GM21717 (cell line): ENCODE results near the gene MADD.

Source experiments
- ATAC-seq: cut with Tn5 transposase; IDR thresholded peaks from one replicate; pipeline ENCODE4 v1.9.1; 2021; ENCODE audit warnings: mild to moderate bottlenecking, moderate library complexity; ENCODE audit not compliant: unreplicated experiment

MADD gene

DNA sequence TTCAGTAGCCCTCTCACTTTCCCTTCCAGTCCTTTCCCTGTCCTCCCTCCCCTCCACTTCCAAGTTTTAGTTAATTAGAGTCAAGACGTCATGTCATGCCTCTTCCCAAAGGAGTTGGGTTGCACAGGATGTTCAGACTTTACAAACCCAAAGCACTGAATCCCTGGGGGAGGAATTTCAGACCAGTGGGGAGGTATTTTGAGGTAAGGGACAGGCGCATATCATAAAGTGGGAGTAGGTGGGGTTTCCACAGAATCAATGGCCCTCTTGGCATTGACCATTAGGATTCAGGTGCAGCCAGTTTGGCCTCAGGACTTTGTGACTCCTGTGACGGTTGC, 20.6 kb upstream of the MADD start:
- no peak for ATAC-seq

GRCh38 chr11:47251751-47252150, 18.2 kb upstream of the MADD start:
- no peak for ATAC-seq

GRCh38 chr11:47253660-47254059, 16.3 kb upstream of the MADD start:
- no peak for ATAC-seq

DNA sequence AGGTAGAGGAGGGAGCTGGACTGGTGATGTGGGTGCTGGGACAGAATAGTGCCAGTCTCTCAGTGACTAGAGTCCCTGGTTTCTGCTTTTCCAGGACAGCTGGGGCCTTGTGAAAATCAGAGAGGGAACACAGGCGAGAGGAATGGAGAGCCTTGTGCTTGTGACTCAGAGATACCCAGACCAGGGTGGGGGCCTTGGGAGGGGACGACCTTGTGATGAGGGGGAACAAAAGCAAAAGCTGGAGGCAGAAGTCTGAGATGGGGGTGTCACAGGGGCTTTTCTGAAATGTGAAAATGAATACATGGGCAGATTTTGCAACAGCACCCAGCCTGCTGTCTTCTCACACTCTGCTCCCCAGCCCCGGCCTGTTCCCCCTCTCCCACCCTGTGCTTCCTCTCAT, 15.5 kb upstream of the MADD start:
- ATAC-seq = no peak

- ATAC-seq = no peak
These were observed 13.6 kb upstream of the MADD start for GRCh38 chr11:47256374-47256773.

- ATAC-seq = no peak
These were observed 12.8 kb upstream of the MADD start for GRCh38 chr11:47257177-47257516.

DNA sequence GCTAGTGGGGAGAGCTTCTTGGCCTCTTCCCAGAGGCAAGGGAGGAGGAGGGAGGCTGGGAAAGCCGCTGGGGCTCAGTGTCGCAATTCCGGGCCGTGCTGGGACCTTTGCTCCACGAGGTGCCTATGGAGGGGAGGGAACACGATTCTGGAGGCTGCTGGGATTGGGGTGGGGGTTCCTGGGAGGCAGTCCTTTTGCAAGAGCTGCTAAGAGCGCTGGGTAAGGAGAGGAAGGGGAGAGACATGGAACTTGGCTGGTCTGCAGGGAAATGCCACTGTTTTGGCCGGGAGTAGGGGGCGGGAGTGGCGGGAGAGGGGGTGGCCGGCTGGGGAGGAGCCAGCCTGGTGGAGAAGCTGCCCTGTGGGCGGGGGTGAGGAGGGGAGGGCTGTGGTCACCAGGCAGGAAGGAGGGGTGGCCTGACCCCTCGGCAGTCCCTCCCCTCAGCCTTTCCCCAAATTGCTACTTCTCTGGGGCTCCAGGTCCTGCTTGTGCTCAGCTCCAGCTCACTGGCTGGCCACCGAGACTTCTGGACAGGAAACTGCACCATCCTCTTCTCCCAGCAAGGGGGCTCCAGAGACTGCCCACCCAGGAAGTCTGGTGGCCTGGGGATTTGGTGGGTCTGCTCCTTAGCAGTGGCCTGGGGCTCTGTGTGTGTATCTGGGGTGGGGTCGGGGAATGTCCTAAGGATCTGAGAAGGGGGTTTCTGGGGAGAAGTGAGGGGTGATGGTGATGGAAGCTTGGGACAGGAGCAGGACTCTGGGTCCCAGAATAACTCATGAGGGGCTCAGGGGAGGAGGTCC, 12.2 kb upstream of the MADD start, which contains the start of gene NR1H3:
Gene NR1H3, plus strand, starts transcription at position 480 of the 800 bp plus-strand sequence. CDS start 1,221 bp downstream, outside the sequence.
- no peak for ATAC-seq

- ATAC-seq = no peak
These were observed 11.5 kb upstream of the MADD start for GRCh38 chr11:47258317-47258902.

DNA sequence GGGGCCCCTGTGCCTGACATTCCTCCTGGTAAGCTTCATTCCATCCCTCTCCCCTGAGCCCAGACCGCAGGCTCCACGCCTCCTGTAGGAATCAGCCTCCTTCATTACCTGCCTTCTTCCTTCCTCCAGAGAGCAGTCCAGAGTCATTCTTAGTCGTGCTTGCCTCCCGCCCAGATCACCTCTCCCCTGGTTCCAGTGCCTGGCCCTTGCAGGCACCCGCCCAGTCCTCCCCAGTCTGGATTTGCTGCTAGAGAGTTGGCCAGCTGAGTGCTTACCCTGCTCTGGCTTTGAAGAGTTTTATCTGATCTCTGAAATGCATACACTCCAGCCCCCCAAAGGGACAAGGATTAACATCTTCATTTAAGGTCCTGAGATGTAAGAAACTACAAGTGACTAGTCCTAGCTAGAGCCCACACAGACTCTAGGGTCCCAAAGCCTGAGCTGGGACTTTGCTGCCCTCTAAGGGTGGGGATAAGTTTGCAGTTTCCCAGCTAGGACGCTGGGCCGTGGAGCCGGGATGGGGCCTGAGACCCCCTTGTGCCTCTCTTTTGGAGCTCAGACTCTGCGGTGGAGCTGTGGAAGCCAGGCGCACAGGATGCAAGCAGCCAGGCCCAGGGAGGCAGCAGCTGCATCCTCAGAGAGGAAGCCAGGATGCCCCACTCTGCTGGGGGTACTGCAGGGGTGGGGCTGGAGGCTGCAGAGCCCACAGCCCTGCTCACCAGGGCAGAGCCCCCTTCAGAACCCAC, 10.5 kb upstream of the MADD start:
- ATAC-seq = no peak

DNA sequence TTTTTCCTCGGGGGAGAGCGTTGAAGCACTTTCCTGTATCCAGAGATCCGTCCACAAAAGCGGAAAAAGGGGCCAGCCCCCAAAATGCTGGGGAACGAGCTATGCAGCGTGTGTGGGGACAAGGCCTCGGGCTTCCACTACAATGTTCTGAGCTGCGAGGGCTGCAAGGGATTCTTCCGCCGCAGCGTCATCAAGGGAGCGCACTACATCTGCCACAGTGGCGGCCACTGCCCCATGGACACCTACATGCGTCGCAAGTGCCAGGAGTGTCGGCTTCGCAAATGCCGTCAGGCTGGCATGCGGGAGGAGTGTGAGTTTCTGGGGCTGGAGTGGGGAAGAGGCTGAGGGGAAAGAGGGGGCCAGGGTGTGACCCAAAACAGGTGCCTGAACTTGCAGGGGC, 9.6 kb upstream of the MADD start:
- no peak for ATAC-seq

DNA sequence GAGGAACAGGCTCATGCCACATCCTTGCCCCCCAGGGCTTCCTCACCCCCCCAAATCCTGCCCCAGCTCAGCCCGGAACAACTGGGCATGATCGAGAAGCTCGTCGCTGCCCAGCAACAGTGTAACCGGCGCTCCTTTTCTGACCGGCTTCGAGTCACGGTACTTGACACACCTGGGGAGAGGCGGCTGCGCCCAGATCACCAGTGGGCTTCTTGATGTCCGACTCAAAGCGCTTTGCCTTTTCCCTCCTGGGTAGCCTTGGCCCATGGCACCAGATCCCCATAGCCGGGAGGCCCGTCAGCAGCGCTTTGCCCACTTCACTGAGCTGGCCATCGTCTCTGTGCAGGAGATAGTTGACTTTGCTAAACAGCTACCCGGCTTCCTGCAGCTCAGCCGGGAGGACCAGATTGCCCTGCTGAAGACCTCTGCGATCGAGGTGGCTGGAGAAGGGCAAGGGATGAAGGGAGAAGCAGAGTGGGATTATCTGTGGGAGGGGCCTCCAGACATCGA, 8.6 kb upstream of the MADD start:
- no peak for ATAC-seq

DNA sequence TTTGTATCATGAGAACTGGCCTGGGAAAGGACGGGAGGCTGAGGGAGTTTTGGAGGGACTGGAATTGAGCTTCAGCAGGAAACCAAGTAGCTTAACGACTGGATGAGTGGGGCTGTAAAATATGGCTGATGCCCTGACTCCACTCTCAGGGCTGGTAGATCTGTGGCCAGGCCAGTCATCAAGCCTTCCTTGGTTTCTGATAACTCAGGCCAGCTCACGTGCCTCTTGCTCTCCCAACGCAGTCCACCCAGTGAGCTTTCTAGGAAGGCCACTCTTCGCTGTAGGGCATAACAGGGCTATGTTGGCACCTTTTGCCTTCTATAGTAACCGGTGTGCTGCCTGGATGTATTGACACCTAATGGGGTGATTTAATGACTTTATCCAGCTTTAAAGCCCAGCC, 5.8 kb upstream of the MADD start:
- no peak for ATAC-seq

- no peak for ATAC-seq
These were observed 5.4 kb upstream of the MADD start for GRCh38 chr11:47264521-47264920.

DNA sequence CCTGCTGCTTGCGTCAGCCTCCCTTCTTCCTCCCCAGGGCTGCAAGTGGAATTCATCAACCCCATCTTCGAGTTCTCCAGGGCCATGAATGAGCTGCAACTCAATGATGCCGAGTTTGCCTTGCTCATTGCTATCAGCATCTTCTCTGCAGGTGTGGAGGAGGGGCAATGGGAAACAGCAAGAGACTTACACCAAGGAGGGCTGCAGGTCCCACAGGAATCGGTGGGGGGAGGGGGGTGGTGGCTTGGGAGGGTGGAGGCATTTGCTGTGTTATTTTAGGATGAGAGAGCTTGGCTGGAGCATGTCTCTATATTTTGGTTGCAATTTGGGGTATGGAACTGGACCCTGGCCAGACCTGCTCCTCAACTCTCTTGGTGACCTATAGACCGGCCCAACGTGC, 2.1 kb upstream of the MADD start:
- ATAC-seq = no peak

GRCh38 chr11:47268448-47269001, 1.4 kb upstream of the MADD start:
- ATAC-seq = no peak

GRCh38 chr11:47269002-47269828, 718 bp upstream of the MADD start:
- ATAC-seq = peak; percentile 39

- no peak for ATAC-seq
These were observed 668 bp downstream of the MADD start for GRCh38 chr11:47270331-47271271.

GRCh38 chr11:47271328-47271727, 1.4 kb downstream of the MADD start:
- no peak for ATAC-seq

- no peak for ATAC-seq
These were observed 2.2 kb downstream of the MADD start for GRCh38 chr11:47271961-47272661.
